Activated T-cell treated with anti-CD3 and anti-CD28 coated beads, Interleukin-2, amount 50 U/mL, for 1 hour (primary cell): ENCODE measurements around the gene USH2A.

ENCODE experiments used
- DNase-seq: peaks from one replicate; pipeline ENCODE4 v3.0.0-alpha.2; 2020

USH2A gene

GRCh38 chr1:215612391-215612790 lies 810.9 kb downstream of the USH2A start:
- no peak for DNase-seq

DNA sequence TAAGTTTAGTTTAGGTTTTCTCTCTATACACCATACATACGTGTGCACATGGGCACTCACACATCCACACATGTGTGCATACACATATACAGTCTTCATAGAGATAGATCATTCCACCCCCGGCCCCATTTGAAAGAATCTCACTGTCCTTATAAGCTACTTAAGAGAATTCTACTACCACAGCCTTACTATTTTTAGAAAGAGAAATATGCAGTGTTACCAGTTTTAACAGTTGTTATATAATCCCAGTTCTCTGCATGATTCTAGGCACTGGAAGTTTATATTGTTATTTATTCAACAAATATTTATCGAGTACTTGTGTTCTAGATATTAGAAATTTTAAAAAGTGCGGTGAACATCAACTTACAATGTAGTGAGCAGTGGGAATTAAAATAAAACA lies 814.6 kb downstream of the USH2A start:
- no peak for DNase-seq

- no peak for DNase-seq
Observed at GRCh38 chr1:215607412-215607811, 815.8 kb downstream of the USH2A start.

GRCh38 chr1:215606564-215607168 lies 816.6 kb downstream of the USH2A start:
- DNase-seq = no peak

- no peak for DNase-seq
Observed at GRCh38 chr1:215606036-215606435, 817.2 kb downstream of the USH2A start.

GRCh38 chr1:215605011-215605621 lies 818.1 kb downstream of the USH2A start:
- no peak for DNase-seq

GRCh38 chr1:215603319-215603718 lies 819.9 kb downstream of the USH2A start:
- no peak for DNase-seq

- no peak for DNase-seq
Observed at GRCh38 chr1:215601276-215601675, 822.0 kb downstream of the USH2A start.

DNA sequence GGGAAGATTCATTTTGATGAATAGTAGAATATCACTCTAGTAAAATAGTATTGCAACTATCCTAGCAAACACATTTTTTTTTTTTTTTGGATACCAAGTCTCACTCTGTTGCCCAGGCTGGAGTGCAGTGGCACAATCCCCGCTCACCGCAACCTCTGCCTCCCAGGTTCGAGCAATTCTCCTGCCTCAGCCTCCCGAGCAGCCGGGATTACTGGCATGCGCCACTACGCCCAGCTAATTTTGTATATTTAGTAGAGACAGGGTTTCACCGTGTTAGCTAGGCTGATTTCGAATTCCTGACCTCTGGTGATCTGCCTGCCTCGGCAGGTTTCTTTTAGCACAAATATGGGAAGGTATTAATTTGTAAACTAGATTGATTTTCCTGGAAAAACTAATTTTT lies 822.4 kb downstream of the USH2A start:
- no peak for DNase-seq

- DNase-seq = no peak
Observed at GRCh38 chr1:215600258-215600792, 822.9 kb downstream of the USH2A start.

- DNase-seq = no peak
Observed at GRCh38 chr1:215599418-215600074, 823.7 kb downstream of the USH2A start.

DNA sequence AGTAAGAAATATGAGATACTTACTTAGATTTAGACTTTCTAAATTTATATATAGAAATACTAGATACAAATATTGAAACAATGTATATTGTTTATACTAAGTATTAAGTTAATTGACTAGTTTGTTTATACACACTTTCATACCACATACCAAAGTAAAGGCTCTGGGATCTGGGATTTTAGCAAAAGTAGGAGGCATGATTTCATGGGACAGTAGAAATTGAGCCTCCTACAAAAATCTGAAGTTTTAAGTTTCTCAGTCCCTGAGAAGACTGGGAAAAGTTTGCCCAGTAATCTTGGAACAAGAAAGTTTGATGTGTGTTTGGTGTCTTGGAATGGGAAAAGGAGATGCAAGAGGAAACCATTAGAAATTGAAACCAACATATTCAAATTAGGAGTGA lies 825.3 kb downstream of the USH2A start:
- no peak for DNase-seq

- DNase-seq = no peak
Observed at GRCh38 chr1:215595231-215595630, 828.0 kb downstream of the USH2A start.

- no peak for DNase-seq
Observed at GRCh38 chr1:215594640-215595039, 828.6 kb downstream of the USH2A start.

DNA sequence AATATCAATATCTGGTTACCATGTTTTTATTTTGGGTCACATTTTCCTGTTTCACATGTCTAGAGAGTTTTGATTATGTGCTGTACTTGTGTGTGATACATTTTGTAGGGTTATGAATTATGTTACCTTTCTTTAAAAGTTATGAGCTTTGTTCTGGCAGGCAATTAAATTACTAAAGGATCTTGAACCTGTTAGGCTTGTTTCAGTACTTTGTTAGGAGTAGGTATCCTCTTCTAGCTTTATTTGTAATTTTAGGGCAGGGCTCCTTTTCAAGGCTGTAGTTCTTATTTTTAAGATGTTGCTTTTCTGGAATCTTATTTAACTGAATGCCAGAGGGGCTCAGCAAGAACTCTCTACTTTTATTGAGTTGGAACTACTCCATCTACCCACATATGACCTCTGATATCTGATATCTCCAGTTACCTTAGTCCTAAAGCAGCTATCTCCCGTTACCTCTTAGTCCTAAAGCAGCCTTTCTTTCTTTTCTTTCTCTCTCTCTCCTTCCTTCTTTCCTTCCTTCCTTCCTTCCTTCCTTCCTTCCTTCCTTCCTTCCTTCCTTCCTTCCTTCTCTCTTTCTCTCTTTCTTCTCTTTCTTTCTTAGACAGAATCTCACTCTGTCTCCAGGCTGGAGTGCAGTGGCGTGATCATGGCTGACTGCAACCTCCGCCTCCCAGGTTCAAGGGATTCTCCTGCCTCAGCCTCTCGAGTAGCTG lies 832.3 kb downstream of the USH2A start:
- DNase-seq = no peak

- DNase-seq = no peak
Observed at GRCh38 chr1:215589650-215590435, 833.4 kb downstream of the USH2A start.

- DNase-seq = no peak
Observed at GRCh38 chr1:215584389-215584788, 838.9 kb downstream of the USH2A start.

GRCh38 chr1:215583185-215583749 lies 840.0 kb downstream of the USH2A start:
- no peak for DNase-seq

DNA sequence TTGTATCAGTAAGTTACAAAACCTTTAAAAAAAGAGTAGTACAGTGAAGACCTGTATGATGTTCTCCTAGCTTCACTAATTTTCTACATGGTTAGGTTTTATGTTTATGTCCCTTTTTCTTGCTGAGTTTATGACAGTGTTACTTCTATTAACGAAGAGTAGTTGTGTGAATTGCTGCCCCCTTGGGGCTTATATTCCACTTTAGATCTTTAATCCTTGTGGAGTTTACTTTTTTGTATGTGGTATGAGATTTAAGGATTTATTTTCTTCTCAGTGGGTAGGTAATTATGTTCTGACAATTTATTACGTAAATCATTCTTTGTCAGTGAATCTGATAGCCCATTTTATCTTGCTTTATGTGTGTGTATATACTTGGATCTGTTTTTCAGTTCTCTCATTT lies 841.4 kb downstream of the USH2A start:
- DNase-seq = no peak
